ENCODE data around the gene TTC34. TPM values are rescaled to one million over a fixed set of nuclear protein-coding genes. Genes with fewer than 3 reads are reported as not detected.

Gene TTC34
- total RNA-seq, 1 experiment from 2014 or later = 0.92 TPM

GRCh38 chr1:2781627-2782026 is 19.9 kb downstream of the TTC34 start:
- H2AK5ac ChIP-seq (ENCODE audit: insufficient read length, low read length) = no peak overlapping the region
- H4K8ac ChIP-seq (replicated peaks; ENCODE audit: insufficient read length, low read depth, low read length) = no peak overlapping the region
- DNase-seq = no peak
- no peaks in the 10 kb centered on the region for H4K20me1 ChIP-seq (ENCODE audit: control insufficient read depth, insufficient read depth, insufficient read length)
- no peak overlapping the region for H2BK12ac ChIP-seq (ENCODE audit: insufficient read length, low read depth, low read length)
- no peak overlapping the region for H3K4me3 Mint-ChIP-seq
- no peaks in the 10 kb centered on the region for H3K79me2 ChIP-seq (ENCODE audit: insufficient read depth, low read length)
- no peak overlapping the region for H3K4me2 ChIP-seq (ENCODE audit: insufficient read depth, insufficient read length, low read length)
- H2BK15ac ChIP-seq (ENCODE audit: low read depth, low read length) = no peak overlapping the region
- peaks cover 83% of the 10 kb centered on the region for H3K9me3 ChIP-seq (ENCODE audit: control insufficient read depth, low read depth, low read length)
- no peak overlapping the region for H2BK5ac ChIP-seq (ENCODE audit: insufficient read length, low read length)
- H3K79me1 ChIP-seq (ENCODE audit: insufficient read depth, low read depth, low read length, poor library complexity, severe bottlenecking) = no peaks in the 10 kb centered on the region
- no peak overlapping the region for H3K56ac ChIP-seq (ENCODE audit: insufficient read length, low read depth, low read length)
- H3K4me1 ChIP-seq (ENCODE audit: insufficient read depth, low read length) = no peaks in the 10 kb centered on the region
- H3K4me1 Mint-ChIP-seq = no peaks in the 10 kb centered on the region
- H2AFZ ChIP-seq (ENCODE audit: low read length) = no peak overlapping the region
- no peak overlapping the region for H3K14ac ChIP-seq (ENCODE audit: insufficient read depth, low read length)
- no peak overlapping the region for H2BK20ac ChIP-seq (ENCODE audit: low read depth, low read length, poor library complexity, severe bottlenecking)
- no peak overlapping the region for H3K9ac ChIP-seq (ENCODE audit: extremely low read depth, insufficient read length, low read length)
- H3K36me3 Mint-ChIP-seq (ENCODE audit: insufficient read depth in 1 of 3, low read depth in 3 of 3) = peaks cover 0 to 30% (median 0%) of the 10 kb centered on the region in 3 experiments; a peak in 3 of 7 replicates
- H4K91ac ChIP-seq (ENCODE audit: insufficient read length, low read depth, low read length) = no peak overlapping the region
- H3T11ph ChIP-seq (ENCODE audit: low read length) = no peak overlapping the region
- no peaks in the 10 kb centered on the region for H3K27me3 ChIP-seq (ENCODE audit: insufficient read depth, low read length)
- WGBS (ENCODE audit: extremely low coverage, insufficient read length, low lambda C conversion rate) = no CpG with 5 or more reads among the region's 2 CpGs
- H3K23ac ChIP-seq (ENCODE audit: insufficient read length, low read depth, low read length) = no peak overlapping the region
- no peak overlapping the region for H4K5ac ChIP-seq (ENCODE audit: insufficient read length, low read depth, low read length)
- H3K27ac ChIP-seq (ENCODE audit: insufficient read length, low read depth, low read length) = no peak overlapping the region
- H3K27ac Mint-ChIP-seq = no peak overlapping the region
- TF ChIP-seq CTCF (conservative IDR thresholded peaks at IDR 0.05) = no peak
- H3K18ac ChIP-seq (ENCODE audit: insufficient read length, low read depth, low read length) = no peak overlapping the region
- peaks cover 36 to 91% of the 10 kb centered on the region in 2 experiments for H3K9me3 Mint-ChIP-seq
- H3K4ac ChIP-seq (ENCODE audit: low read depth, low read length) = no peak overlapping the region
- no peak overlapping the region for H2BK120ac ChIP-seq (ENCODE audit: low read depth, low read length, poor library complexity, severe bottlenecking)
- H3K23me2 ChIP-seq (ENCODE audit: insufficient read length, low read depth, low read length, poor library complexity, severe bottlenecking) = no peaks in the 10 kb centered on the region
- H3K27me3 Mint-ChIP-seq (ENCODE audit: low read depth) = no peaks in the 10 kb centered on the region; the same call in 1 of the 2 replicates

Measured in H9 (cell line).